NK-92 (cell line): ENCODE data around the gene OSTC.

Experiments used
- DNase-seq: peaks from one replicate; lab custom pipeline; 2025; ENCODE audit not compliant: unreplicated experiment; lab: John Stamatoyannopoulos, UW

The OSTC gene

DNA sequence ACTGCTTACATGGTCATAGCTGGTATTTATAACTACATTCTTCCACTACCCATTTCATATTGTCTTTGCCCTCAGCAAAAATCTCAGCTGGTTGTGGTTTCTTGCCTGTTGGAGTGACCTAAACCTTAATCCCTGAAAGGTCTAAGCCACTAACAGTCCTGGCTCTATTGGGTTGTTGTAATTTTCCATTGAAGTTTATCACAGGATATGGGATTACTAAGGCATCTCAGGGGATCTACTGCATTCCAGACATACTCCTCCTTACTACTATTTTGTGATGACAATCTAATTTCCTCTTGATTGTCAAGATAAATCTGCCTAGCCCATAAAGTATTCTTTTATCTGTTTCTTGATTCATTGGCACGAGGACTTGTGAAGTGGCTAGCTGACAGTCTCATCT, 6.2 kb upstream of the OSTC start:
- no peak for DNase-seq

- no peak for DNase-seq
These were observed 3.7 kb upstream of the OSTC start for GRCh38 chr4:108646706-108647105.

- DNase-seq = no peak
These were observed 562 bp upstream of the OSTC start for GRCh38 chr4:108649863-108650211.

DNA sequence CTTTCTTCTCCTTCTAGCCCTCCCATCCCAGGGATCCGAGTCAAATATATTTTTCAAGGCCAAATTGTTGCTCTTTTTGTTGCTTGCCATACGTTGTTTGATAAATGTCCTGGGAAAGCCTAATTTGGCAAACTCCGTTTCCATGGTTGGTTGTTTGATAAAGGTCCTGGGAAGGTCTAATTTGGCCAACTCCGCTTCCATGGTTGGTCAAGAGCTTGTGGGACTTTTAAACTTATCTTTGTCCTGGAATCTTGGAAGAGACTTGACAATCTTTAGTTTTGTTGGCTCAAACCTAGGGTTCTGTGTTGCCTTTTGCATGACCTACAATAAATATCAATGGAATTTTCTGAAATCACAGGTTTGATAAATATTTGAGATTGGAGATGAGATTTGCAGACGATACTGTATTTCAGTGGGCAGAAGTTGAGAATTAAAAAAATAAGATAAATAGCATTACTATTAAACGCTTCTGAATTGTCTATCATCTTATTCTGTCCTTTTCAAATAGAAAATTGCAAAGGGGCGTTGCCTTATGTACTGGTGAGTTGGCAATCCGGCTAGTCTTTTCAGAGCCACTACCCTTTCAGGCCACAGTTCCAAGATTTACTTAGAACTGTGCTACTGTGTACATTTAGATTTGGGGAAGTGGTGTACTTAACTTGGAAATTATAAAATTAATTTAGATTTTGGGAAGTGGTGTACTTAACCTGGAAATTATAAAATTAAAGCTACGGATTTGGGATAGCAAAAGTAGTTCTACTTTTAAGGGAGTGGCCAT, 804 bp downstream of the OSTC start:
- DNase-seq = no peak

DNA sequence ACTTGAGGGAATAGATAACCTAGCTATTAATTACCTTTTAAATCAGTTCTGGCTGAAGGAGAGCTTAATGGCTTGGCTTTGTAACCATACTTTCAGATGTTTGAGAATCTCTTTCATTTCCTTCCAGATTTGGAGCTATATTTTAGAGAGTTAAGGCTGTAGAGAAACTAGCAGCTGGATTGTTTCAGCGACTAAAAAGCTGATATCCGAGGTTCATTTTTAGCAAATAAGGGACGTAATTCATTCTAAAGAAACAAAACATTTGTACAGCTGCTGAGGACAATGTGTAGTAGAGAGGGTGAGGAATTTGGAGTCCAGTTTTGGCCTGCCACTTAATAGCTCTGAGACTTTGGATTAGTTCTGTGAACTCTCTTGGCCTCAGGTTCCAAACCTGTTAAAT, 12.2 kb downstream of the OSTC start:
- no peak for DNase-seq

DNA sequence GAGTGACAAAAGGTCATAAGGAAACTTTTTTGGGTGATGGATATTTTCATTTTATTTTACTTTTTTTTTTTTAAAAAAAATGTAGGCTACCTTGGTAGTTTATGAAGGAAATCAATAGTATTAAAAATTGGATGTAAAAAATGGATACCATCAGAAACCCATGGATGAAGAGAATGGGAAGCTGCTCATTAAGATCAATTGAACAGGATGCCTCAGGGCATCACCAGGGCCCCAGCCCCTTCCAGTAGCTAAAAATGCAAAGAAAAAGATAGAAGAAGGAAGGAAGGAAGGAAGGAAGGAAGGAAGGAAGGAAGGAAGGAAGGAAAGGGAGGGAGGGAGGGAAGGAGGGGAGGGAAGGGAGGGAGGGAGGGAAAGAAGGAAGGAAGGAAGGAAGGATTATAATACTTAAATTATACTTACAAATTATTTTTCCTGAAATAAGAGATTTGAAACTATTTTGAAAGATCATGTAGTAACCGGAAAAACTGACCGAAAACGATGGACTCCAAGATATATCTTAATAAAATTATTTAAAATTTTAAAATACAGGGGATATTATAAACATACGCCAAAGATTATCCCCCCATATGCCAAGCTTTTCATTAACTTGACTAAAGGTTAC, 24.1 kb downstream of the OSTC start:
- DNase-seq = no peak

- no peak for DNase-seq
These were observed 31.0 kb downstream of the OSTC start for GRCh38 chr4:108681321-108681809.

GRCh38 chr4:108683479-108683878, 33.1 kb downstream of the OSTC start:
- no peak for DNase-seq

GRCh38 chr4:108685036-108685686, 34.8 kb downstream of the OSTC start:
- DNase-seq = no peak

DNA sequence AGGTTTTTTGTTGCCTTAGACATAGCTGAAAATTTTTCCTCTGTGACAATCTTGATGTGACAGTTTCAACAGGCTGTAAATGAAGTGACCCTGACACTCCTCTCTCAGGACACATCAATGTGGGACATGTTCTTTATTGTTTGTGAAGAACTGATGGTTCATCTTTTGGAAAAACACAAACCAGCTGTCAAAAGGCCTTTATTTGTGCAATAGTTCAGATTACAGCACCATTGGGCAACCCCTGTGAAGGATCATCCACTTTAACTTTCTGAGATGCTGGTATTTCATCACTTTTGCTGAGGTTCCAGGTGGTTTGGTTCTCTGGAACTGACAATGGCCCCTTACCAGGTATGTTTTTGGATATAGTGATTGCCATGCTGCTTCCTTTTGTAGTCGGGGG, 40.3 kb downstream of the OSTC start:
- no peak for DNase-seq

- no peak for DNase-seq
These were observed 42.8 kb downstream of the OSTC start for GRCh38 chr4:108693211-108693610.

DNA sequence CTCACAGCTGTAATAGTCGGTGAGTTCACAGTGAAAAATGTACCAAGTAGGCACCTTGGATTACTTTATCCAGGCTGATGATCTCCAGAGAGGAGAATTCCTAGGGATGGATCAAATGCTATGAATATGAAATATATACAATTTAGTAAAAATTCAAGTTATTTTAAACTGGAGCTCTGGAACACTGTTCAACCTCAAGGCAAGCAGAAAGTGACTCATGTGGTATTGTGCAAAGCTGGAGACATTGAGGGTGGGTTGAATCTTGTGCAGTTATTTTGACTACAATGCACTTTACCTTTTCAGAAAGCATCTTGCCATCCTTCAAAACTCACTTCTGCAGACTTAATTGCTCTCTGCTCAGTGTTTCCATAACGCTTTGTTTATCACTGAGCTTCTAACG, 43.4 kb downstream of the OSTC start:
- no peak for DNase-seq

GRCh38 chr4:108694423-108694822, 44.0 kb downstream of the OSTC start:
- no peak for DNase-seq

DNA sequence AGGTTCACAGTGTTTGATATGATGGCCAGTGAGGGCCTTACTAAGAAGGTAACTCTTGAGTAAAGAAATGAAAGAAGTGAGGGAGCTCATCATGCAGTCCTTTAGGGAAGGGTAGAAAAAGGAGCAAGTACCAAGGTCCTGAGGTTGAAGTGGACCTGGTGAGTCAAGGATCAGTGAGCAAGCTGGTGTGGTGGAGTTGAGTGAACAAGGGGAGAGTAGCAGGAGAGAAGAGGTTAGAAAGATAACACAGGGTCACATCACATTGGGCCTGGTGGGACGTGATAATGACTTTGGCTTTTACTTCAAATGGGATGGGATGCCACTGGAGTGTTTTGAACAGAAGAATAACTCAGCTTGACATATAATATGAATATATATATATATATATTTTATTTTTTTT, 44.7 kb downstream of the OSTC start:
- DNase-seq = no peak

DNA sequence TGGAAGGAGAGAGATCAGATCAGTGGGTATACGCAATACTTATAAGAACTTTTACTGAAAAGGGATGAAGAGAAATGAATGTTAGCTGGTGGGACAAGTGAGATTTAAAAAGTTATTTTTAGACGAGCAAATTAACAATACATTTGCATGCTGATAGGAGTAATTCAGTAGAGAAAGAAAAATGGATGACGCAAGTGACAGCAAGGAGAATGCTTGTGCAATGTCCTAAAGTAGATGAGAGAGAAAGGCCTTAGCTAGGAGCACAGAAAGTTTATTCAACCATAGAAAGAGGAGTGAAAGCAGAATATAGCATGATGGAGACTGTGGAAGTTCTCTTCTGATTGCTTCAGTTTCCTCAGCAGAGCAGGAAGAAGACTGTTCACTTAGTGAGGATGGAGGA, 45.8 kb downstream of the OSTC start:
- no peak for DNase-seq

DNA sequence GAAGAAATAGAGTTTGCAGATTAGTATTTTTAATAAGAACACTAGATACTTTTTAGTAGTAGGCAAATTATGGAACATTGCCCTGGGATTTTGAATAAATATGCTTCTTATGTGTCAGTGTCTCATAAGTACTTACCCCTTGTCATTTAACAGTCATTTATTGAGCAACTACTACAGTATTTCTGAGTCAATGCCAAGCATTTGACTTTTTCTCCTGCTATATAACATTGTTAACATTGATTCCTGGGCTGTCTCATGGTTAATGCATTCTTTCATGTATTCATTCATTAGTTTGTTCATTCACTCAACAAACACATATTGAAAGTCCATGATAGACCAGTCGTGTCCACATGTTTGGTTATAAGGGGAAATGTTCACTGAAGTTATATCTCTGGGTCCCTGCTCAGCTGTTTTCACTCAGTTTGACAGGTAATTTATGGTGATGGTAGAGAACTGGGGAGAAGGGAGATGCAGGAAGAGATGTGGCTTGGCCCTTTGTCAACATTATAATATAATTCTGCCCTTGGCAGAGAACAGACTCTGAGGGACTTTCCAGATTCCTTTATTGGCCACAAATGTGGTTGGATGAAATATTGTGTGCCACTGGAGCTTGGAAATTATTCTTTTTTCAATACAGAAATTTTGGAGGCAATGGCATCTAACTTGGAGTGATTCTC, 49.8 kb downstream of the OSTC start:
- no peak for DNase-seq

DNA sequence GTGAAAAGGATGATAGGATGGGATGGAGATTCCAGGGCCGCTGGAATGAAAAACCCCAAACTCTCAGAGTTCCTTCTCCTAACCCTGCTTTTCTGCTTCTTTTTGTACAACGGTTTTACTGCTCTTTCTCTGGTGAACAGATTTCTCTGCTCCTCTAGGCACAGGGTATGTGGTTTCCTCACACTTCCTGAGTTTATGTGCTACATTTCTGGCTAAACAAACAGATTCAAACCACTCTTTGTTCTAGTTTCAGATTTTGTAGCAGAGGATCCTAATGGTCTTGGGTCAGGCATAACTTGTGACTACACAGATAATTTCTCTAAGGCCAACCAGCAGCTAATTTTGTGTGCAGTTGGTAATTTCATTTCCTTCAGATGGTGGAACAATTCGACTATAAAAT, 52.6 kb downstream of the OSTC start:
- DNase-seq = no peak

- no peak for DNase-seq
These were observed 53.0 kb downstream of the OSTC start for GRCh38 chr4:108703370-108703769.

DNA sequence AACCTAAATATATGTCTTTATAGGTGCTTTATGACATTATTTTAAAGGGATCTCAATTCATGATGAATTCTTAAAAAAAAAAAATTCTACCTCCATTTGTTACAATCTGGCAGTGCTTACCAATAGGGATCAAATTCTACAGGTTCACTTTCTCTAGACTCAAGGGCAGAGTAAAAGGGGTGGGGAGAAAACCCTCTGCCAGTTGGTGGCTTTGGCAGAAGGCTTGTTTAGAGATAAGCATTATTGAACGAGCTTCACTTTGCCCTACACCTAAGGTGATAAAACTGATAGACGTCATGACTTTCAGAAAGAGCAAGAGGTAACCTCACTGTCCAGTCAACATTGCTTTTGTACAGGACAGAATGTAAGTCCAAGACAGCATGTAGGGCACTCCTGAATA, 53.6 kb downstream of the OSTC start:
- no peak for DNase-seq

GRCh38 chr4:108706289-108706688, 55.9 kb downstream of the OSTC start:
- no peak for DNase-seq

DNA sequence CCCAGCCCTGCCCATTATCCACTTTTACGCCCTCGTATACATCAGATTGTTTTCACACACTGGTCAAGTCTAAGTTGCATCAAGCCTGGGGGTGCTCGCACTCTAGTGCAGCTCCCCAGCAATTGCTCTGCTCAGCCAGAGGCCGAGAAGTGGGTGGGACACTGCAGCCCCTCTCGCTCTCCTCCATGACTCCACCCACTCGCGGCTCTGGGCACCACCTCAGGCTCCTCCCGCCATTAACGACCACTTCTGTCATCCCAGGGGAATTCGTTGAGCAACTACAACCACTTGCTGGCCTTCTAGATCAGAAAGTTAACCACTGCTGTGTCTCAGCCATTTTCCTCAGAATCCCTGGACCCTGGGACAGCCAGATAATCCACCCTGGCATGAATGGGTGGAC, 58.8 kb downstream of the OSTC start:
- no peak for DNase-seq

DNA sequence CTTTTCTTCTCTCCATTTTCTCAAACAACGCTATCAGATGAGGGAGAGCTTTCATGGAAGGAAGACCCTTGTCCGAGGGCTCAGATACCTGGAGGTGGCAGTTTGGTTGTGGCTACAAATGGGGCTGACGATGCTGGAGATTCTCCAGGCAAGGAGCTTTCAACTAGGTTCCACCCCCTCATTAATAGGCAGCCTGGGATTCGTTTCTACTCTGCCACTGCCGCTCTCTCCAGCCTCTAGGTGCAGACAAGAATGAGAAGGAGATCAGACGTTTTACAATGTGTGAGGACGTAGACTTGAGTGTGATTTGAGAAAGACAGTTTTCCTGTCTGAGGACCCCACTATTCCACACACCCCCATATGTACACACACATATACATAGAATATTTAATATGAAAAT, 59.3 kb downstream of the OSTC start:
- DNase-seq = no peak
